ENCODE data around the gene PBXIP1.

PBXIP1 gene

DNA sequence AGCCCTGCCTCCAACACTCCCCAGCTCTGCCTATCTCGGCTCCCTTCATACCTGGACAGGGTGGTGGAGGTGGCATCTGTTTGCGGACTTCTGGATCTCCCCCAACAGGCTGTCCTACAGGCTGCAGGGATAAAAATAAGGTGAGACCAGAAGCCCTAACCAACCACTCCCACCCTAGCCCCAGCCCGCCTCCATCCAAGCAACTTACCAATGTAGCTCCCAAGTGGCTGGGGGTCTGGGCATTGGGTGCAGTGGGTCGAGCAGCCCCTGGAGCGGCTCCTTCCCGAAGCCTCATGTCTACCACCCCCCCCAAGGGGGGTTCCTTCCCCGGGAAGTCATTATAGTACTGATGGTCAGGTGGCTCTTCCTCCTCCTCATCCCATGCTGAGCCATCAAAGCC, 10.2 kb upstream of the PBXIP1 start:
- DNase-seq (ENCODE audit: low read depth), result no peak
- TF ChIP-seq CTCF (IDR thresholded peaks at IDR 0.05; ENCODE audit: control insufficient read depth, insufficient read depth, low read depth, low read length, missing control alignments), result no peak

DNA sequence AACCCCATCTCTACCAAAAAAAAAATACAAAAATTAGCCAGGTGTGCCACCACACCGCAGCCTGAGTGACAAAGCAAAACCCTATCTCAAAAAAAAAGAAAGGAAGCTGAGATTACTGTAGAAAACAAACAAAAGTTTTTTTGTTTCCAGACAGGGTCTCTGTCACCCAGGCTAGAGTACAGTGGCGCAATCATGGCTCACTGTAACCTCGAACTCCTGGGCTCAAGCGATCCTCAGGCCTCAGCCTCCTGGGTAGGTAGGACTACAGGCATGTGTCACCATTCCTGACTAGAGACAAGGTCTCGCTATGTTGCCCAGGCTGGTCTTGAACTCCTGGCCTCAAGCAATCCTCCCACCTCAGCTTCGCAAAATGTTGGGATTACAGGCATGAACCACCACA, 8.5 kb upstream of the PBXIP1 start:
- no peak for TF ChIP-seq CTCF (IDR thresholded peaks at IDR 0.05; ENCODE audit: control insufficient read depth, insufficient read depth, low read depth, low read length, missing control alignments)
- no peak overlapping the region for H3K4me3 ChIP-seq (ENCODE audit: control insufficient read depth, low read depth, low read length)
- no peak for DNase-seq (ENCODE audit: low read depth)

More for the DNA sequence above, 10.2 kb upstream of the PBXIP1 start:
- no peak overlapping the region for H3K4me3 ChIP-seq (ENCODE audit: control insufficient read depth, low read depth, low read length)

DNA sequence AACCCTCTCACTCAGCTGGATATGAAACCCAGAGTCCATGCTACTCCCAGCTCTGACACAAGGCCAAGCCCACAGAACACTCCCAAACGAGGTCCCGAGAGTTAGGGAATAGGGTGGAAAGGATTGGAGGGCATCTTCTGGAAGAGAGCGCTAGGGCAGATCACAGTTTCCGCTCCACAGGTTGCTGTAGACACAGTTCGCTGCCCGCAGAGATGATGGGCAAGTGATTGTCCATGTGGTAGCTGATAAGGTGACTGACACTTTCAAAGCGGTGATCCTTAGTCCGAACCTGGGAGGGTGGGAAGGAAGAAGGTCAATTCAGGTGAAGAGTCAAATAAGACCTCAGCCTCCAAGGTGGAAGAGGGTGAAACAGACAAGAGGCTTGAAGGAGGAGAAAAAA, 7.7 kb upstream of the PBXIP1 start:
- TF ChIP-seq CTCF (IDR thresholded peaks at IDR 0.05; ENCODE audit: control insufficient read depth, insufficient read depth, low read depth, low read length, missing control alignments), result no peak
- no peak for DNase-seq (ENCODE audit: low read depth)
- H3K4me3 ChIP-seq (ENCODE audit: control insufficient read depth, low read depth, low read length), result no peak overlapping the region

- TF ChIP-seq CTCF (IDR thresholded peaks at IDR 0.05; ENCODE audit: control insufficient read depth, insufficient read depth, low read depth, low read length, missing control alignments), result no peak
- H3K4me3 ChIP-seq (ENCODE audit: control insufficient read depth, low read depth, low read length), result no peak overlapping the region
- no peak for DNase-seq (ENCODE audit: low read depth)
Measured at GRCh38 chr1:154962795-154963330, 7.0 kb upstream of the PBXIP1 start.

- DNase-seq (ENCODE audit: low read depth), result no peak
- peak overlapping the region; percentile 59 for H3K4me3 ChIP-seq (ENCODE audit: control insufficient read depth, low read depth, low read length)
- no peak for TF ChIP-seq CTCF (IDR thresholded peaks at IDR 0.05; ENCODE audit: control insufficient read depth, insufficient read depth, low read depth, low read length, missing control alignments)
Measured at GRCh38 chr1:154962156-154962749, 6.4 kb upstream of the PBXIP1 start.

GRCh38 chr1:154961207-154962155, 5.6 kb upstream of the PBXIP1 start, which contains the start of gene PYGO2:
Gene PYGO2 (minus strand): TSS chr1:154961782. CDS start chr1:154961576, 206 bp downstream.
- TF ChIP-seq CTCF (IDR thresholded peaks at IDR 0.05; ENCODE audit: control insufficient read depth, insufficient read depth, low read depth, low read length, missing control alignments), result peak; percentile 25
- no peak for DNase-seq (ENCODE audit: low read depth)
- H3K4me3 ChIP-seq (ENCODE audit: control insufficient read depth, low read depth, low read length), result peak within 1 kb of the TSS; percentile 59

Data from AG09309 (cell line).